ENCODE measurements around the gene MAP7.

- TF ChIP-seq EZH2 (IDR thresholded peaks at IDR 0.05; ENCODE audit: insufficient read depth, poor library complexity, severe bottlenecking) (no peak), EZH2phosphoT487 (IDR thresholded peaks at IDR 0.05; ENCODE audit: insufficient read depth, low read depth) (no peak)
Observed at GRCh38 chr6:136582711-136583471, 32.7 kb upstream of the MAP7 start.

Data from GM23248 (cell line).